ENCODE measurements around the gene POLD4.

Gene POLD4

DNA sequence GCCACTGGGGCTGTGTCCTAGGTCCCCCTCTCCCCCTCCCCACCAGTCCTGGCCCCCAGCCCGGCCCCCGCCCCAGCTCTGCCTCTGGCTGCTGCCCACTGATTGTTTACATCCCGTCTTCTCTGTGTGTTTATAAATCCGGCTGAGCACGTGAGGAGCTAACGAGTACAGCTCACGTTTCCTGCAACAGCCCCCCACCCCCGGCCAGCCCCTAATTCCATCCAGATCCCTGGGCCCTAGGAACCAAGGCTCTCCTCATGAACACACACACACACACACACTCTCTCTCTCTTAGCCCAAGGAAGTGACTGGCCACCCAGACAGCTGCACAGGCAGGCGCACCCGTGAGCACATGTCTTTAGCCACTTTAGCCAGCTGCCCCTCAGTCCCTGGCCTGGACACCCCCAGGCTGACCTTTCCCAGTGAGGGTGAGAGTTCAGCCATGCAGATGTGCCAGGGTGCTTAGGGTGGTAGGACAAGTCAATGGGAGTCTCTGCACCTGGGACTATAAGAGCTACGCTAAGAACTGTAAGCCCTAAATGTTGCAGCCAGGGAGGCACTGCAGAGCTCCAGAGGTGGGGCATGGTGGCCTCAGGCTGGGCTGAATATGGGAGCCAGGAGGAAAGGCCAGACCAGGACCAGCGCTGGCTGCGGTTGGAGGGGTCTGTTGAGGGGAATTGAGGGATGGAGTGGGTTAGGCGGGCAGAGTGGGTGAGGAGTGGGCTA, 17.2 kb upstream of the POLD4 start:
- DNase-seq: no peak

- no peak for DNase-seq
Observed at GRCh38 chr11:67369801-67370284, 16.5 kb upstream of the POLD4 start.

- DNase-seq: no peak
Observed at GRCh38 chr11:67369275-67369674, 15.9 kb upstream of the POLD4 start.

GRCh38 chr11:67368621-67369020, 15.3 kb upstream of the POLD4 start:
- no peak for DNase-seq

DNA sequence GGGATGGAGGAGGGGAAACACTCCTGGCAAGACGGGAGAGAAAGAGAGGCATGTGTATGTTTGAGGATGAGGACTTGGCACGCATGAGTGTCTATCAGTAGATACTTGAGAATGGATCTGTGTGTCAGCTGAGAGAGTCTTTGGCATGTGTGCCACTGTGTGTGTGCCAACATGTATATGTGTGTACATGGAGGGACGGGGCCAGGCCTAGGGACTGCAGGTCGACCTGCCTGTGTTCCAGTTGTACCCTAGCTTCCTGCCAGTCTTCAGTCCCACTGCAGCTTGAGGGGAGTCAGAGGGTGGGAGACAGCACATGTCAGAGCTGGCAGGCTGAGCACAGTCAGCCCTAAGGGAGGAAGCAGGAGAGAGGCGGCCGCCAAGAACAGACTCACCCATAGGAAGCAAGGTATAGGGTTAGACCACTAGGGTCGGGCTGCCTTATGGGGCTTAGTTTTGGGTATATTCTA, 14.4 kb upstream of the POLD4 start:
- DNase-seq: no peak

- DNase-seq: no peak
Observed at GRCh38 chr11:67366961-67367760, 13.8 kb upstream of the POLD4 start.

DNA sequence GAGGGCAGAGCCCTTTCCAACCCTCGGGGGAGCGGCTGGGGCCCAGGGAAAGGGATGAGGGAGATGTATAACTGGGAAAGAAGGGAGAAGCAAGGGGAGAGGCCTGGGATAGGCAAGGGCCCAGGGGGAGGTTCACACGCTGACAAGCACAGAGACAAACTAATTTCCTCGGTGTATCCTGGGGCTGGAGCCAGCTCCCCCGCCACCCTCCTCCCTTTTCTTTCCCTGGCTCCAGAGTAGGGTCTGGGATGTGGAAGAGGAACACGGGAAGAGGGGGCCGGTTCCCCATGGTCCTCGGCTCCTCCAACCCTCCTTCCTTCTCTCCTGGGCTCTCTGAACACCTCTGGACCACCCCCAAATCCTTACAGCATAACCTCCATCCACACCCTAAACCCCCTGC, 13.2 kb upstream of the POLD4 start:
- no peak for DNase-seq

GRCh38 chr11:67365736-67366444, 12.5 kb upstream of the POLD4 start:
- no peak for DNase-seq

- no peak for DNase-seq
Observed at GRCh38 chr11:67364783-67365722, 11.7 kb upstream of the POLD4 start.

- no peak for DNase-seq
Observed at GRCh38 chr11:67364169-67364568, 10.8 kb upstream of the POLD4 start.

DNA sequence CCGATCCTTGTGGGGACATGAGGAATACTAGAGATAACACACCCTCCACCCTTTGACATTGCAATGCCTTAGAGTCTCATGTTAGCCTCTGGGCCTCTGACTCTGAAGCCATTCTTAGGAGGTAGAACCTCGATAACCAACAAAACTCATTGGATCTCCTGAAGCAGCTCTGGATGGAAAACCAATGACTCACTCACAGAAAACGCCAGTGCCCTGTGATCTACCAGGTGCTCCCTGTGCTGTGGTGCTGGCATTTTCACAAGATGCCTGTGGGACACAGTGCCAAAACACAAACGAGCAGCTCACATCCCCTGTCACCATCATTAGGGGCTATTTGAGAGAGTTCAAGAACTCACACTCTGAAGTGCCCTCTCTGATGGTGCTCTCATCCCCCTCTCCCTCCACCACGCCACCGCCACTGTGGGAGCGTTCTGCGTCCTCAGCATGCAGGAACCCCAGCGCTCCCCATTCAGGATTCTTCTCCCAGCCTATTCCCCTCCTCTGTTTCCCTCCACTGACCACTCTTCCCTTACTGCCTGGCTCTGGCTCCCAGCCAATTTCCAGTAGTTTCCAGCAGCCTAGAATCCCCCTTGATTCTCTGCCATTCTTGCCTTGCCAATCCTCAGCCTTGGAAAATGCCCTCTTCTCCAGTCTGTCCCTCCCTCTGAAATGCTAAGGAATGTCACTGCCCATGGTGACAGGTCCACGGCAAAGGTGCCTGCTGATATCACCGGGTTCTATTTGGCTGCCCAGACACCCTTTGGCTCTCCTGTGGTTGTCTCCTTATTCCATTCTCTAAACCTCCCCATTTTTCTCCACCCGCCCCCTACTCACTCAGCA, 4.7 kb upstream of the POLD4 start:
- no peak for DNase-seq

GRCh38 chr11:67356864-67357561, 3.7 kb upstream of the POLD4 start:
- peak; percentile 80 for DNase-seq

- no peak for DNase-seq
Observed at GRCh38 chr11:67356387-67356863, 3.1 kb upstream of the POLD4 start.

- DNase-seq: no peak
Observed at GRCh38 chr11:67355794-67356386, 2.5 kb upstream of the POLD4 start.

- DNase-seq: no peak
Observed at GRCh38 chr11:67355023-67355793, 1.9 kb upstream of the POLD4 start.

DNA sequence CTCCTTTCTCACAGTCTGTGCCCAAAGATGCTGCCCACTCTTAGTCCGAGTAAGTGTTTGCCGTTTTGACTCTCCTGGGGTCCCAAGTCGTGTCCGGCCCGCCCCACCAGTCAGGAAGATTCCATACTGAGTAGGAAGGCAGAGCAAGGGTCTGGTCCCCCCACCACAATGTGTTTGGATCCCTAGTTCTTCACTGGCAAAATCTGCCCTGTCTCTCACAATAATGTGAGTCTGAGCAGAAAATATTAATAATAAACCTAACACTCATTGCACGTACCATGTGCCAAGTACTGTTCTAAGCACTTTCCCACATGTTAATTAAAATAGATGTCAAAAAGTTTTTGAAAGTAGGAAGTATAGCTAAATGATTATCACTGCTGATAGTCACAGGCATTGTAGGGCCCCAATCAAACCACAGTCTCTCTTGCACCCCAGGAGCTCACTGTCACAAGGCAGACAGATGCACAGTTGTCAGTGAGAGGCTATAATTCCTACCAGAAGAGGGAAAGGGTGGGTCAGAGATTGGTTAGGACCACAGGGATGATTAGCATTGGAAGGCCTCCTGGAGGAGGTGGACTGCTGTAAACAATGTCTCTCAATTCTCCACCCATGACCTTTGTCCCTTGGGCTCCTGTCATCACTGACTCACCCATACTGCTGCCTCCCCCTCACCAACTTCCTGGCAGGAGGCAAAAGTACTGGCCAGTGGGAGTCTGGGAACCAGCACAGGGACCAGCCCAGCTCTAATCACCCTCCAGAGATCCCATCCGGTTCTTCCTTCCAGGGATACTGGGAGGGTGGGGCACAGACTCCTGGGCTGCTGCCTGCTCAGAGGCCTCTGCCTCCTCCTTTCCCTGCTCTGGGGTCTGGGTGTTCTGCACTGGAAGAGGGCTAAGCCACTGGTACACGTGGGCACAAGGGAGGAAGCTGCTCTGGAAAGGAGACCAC, 1.0 kb upstream of the POLD4 start:
- DNase-seq: no peak

- DNase-seq: peak; percentile 76
Observed at GRCh38 chr11:67352546-67353316, 615 bp downstream of the POLD4 start.
